C4-2B (cell line): ENCODE results near the gene DENND1C.

Experiments
- H3K27ac ChIP-seq: fragments of 450-650 bp; 2 replicates; pipeline ENCODE4 v1.5.1; 2017
- ZFX ChIP-seq: fragments of 450-650 bp; IDR thresholded peaks from 2 replicates; pipeline ENCODE4 v1.6.1; 2017
- TF ChIP-seq, protein P1 (sequence below): fragments of 450-650 bp; conservative IDR thresholded peaks from 2 replicates; pipeline ENCODE4 v1.5.1; 2017; ENCODE audit warnings: mild to moderate bottlenecking

DENND1C gene

DNA sequence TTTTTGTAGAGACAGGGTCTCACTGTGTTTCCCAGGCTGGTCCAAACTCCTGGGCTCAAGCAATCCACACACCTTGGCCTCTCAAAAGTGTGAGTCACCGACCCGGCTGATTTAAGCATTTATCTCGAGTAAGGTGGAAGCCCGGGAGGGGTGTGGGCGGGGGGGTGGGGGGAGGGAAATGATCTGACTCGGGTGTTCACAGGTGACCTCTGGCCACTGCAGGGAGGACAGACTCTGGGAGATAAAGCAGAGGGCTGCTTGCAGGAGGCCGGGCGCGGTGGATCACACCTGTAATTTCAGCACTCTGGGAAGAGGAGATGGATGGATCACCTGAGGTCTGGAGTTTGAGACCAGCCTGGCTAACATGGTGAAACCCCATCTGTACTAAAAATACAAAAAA lies 7.9 kb downstream of the DENND1C start:
- H3K27ac ChIP-seq: no peak overlapping the region
- TF ChIP-seq, protein P1, sequence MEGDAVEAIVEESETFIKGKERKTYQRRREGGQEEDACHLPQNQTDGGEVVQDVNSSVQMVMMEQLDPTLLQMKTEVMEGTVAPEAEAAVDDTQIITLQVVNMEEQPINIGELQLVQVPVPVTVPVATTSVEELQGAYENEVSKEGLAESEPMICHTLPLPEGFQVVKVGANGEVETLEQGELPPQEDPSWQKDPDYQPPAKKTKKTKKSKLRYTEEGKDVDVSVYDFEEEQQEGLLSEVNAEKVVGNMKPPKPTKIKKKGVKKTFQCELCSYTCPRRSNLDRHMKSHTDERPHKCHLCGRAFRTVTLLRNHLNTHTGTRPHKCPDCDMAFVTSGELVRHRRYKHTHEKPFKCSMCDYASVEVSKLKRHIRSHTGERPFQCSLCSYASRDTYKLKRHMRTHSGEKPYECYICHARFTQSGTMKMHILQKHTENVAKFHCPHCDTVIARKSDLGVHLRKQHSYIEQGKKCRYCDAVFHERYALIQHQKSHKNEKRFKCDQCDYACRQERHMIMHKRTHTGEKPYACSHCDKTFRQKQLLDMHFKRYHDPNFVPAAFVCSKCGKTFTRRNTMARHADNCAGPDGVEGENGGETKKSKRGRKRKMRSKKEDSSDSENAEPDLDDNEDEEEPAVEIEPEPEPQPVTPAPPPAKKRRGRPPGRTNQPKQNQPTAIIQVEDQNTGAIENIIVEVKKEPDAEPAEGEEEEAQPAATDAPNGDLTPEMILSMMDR: no peak
- no peak for TF ChIP-seq ZFX

DNA sequence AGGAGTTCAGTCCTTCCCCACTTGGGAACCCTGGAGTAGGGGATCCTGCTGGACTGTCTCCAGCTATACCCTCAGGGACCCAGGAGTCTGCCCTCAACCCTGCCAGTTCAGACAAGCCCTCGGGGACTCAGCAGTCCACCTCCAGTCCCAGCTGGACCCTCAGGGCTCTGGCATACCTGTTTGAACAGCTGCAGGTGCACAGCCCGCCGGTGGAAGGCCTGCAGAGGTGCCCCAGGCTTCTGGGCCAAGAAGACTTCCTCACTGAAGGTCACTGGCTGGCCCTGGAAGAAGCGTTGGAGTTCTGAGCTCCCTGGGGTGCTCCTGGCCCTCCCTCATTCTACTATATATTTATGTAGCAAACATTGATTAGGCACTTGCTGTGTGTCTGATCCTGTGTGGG lies 8.9 kb downstream of the DENND1C start:
- TF ChIP-seq, protein P1: no peak
- H3K27ac ChIP-seq: no peak overlapping the region

DNA sequence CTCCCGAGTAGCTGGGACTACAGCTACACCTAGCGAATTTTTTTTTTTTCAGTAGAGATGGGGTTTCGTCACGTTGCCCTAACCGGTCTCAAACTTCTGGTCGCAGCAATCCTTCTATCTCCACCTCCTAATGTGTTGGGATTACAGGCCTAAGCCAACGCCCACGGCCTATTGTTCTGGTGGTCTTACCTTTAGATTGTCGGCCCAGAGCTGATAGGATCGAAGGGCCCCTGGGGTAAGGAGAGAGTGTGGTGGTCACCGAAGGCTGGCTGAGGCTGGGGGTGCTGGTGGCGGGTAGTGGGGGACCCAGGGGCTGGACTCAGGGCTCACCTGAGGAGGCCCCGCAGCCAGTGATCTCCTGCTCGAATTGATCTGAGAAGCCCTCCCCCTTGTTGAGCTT lies 10.5 kb downstream of the DENND1C start:
- TF ChIP-seq ZFX: no peak
- TF ChIP-seq, protein P1: no peak

DNA sequence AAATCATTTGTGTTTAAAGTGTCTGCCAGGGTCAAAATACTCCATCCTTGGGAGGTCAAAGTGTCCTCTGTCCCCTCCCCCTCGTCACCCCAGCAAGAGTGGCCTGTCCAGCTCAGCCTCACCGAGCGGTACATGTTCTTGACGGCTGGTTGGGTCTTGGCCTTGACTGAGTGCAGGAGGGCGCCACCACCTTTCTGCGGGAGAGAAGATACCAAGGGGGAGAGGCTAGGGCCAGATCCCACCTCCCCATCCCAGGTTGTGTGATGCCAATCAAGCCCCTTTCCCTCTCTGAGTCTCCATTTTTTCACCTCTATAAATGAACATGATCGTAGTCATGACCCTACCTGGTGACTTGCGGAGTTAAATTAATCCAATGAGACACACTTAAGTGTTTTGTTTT lies 11.4 kb downstream of the DENND1C start:
- TF ChIP-seq, protein P1: no peak
- TF ChIP-seq ZFX: no peak
- H3K27ac ChIP-seq: no peak overlapping the region

More for the DNA sequence above, 10.5 kb downstream of the DENND1C start:
- H3K27ac ChIP-seq: no peak overlapping the region

DNA sequence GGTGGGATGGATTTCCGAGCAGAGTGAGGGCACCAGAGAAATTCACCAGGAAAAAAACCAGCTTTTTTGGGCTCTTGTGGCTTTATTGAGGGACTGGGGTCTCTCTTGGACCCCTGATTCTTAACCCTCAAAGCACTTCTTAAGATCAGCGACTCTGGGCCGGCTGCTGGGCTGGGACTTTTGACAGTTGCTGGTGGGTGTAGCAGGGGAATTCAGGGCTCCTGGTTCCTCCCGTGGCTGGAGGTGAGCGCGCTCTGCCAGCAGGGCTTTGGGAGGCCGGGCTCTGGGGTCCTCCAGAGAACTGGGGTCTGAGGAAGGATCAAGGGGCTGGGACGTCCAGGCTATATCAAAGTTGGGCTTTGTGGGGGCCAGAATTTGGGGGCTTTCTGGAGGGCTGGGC lies 14.2 kb downstream of the DENND1C start:
- TF ChIP-seq, protein P1: no peak
- TF ChIP-seq ZFX: no peak
- H3K27ac ChIP-seq: no peak overlapping the region

DNA sequence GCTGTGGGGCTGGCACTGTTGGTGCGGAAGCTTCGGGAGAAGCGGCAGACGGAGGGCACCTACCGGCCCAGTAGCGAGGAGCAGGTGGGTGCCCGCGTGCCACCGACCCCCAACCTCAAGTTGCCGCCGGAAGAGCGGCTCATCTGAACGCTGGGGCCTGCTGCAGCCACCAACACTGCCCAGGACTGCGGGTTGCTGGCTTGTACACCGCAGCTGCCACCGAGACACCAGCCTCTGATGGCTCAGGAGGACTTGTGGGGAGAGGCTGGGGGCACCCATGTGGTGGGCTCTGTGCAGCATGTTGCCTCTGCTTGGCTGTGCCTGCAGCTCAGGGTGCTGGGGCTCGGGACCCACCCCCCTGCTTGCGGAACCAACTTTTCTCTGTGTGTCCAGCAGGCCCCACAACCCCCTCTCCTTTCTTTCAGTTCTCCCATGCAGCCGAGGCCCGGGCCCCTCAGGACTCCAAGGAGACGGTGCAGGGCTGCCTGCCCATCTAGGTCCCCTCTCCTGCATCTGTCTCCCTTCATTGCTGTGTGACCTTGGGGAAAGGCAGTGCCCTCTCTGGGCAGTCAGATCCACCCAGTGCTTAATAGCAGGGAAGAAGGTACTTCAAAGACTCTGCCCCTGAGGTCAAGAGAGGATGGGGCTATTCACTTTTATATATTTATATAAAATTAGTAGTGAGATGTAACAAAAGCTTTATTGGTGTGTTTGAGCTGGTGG lies 14.9 kb downstream of the DENND1C start:
- H3K27ac ChIP-seq: no peak overlapping the region
- TF ChIP-seq ZFX: no peak
- TF ChIP-seq, protein P1: no peak

DNA sequence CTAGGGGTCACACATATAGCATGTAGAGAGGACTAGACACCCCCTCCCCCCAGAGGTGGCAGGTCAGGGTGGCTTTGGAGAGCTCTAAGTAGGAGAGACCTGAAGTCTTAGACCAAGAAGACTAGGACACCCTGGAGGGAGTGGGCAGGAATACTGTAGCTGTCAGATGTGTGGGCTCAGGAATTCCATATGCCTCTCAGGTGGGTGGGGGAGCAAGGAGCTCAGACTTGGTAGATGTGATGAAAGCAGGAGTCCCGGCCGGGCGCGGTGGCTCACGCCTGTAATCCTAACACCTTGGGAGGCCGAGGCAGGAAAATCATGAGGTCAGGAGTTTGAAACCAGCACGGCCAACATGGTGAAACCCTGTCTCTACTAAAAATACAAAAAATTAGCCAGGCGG lies 15.9 kb downstream of the DENND1C start:
- no peak overlapping the region for H3K27ac ChIP-seq
- TF ChIP-seq ZFX: no peak
- TF ChIP-seq, protein P1: no peak
